Right ventricle myocardium superior (tissue), 1 donor: Measurements from ENCODE around the gene SLC17A5. TPM values are rescaled to one million over a fixed set of nuclear protein-coding genes. Genes with fewer than 3 reads are reported as not detected.
"Not testable (repeated sequence)": the region's sequence is repeated elsewhere in the genome, so short reads cannot be mapped to it uniquely, and the experiment has no call there.

ENCODE experiments used
- ATAC-seq: fragments of 200-7000 bp; cut with Tn5 transposase; one replicate; pipeline ENCODE4 v1.9.1; 2020; ENCODE audit warnings: mild to moderate bottlenecking; ENCODE audit not compliant: poor library complexity
- DNase-seq: peaks from one replicate; pipeline ENCODE4 v3.0.0-alpha.2; 2020
- intact Hi-C: fragments of 100-400 bp; cut with DNase I; formaldehyde crosslinking; loops from one replicate; pipeline ENCODE4 v1.11.2; 2022
- total RNA-seq: library from RNA; stranded (reverse); fragmentation: NEBNext Ultra II Directional; extraction: Animal tissue kit (Norgen Biotek cat#: 25700); gene quantifications from one replicate; pipeline ENCODE4 v1.2.1, GENCODE V29; 2021
- donor health status: DM: no; HTN: yes; CAD: no; lungs with severe emphysema.

The SLC17A5 gene
- total RNA-seq, 1 donor from 2014 or later = 4.1 TPM

GRCh38 chr6:73556836-73557235 is 97.0 kb downstream of the SLC17A5 start:
- intact Hi-C loops = no loop called here
- ATAC-seq (no peak), DNase-seq (no peak)

GRCh38 chr6:73555380-73555949 is 98.3 kb downstream of the SLC17A5 start:
- ATAC-seq, intact Hi-C loops, DNase-seq: not testable (repeated sequence)

- DNase-seq, ATAC-seq, intact Hi-C loops: not testable (repeated sequence)
Measured at GRCh38 chr6:73551115-73551514, 102.7 kb downstream of the SLC17A5 start.

GRCh38 chr6:73548458-73549446 is 105.0 kb downstream of the SLC17A5 start:
- intact Hi-C loops = no loop called here
- DNase-seq (no peak), ATAC-seq (no peak)

- no peak for DNase-seq
- intact Hi-C loops = no loop called here
- ATAC-seq = no peak
Measured at GRCh38 chr6:73547036-73547435, 106.8 kb downstream of the SLC17A5 start.

Other genes with a start within 250 kb of the SLC17A5 start
- 0.81 TPM for gene CGAS, start 201.7 kb downstream of the SLC17A5 start, total RNA-seq
- gene MTO1, start 192.3 kb downstream of the SLC17A5 start, total RNA-seq = 24.9 TPM
- 1,362 TPM for gene EEF1A1, start 133.0 kb downstream of the SLC17A5 start, total RNA-seq
- gene CD109, start 42.2 kb upstream of the SLC17A5 start, total RNA-seq = 6.7 TPM